Measurements from ENCODE around the gene PDLIM5. TPM values are rescaled to one million over a fixed set of nuclear protein-coding genes. Genes with fewer than 3 reads are reported as not detected.

The PDLIM5 gene
- total RNA-seq, 6 experiments from 2014 or later, result 152 to 240 (median 171) TPM

DNA sequence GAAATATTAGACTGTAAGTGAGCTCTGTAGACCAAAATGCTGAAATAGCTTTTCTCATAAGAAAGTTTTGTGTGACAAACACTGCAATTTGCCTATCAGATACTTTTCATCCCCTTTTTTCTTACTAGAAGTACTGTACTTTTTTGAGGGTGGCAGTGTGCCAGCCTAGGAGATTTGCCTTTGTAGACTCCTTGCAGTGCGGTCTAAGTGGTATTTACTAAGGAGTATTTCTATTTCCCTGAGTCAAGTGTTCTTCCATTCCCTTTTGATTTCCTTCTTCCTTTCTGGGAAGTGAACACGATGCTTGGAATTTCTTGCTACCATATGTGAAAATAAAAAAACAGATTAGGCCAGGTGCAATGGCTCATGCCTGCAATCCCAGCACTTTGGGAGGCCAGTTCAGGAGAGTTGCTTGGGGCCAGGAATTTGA, 34.6 kb downstream of the PDLIM5 start:
- Mint-ChIP-seq H3K4me1 (ENCODE audit: low read depth) (peaks cover 81% of the 10 kb centered on the region), H3K27ac (peak overlapping the region; percentile 51), H3K36me3 (ENCODE audit: low read depth) (peaks cover 26% of the 10 kb centered on the region), H3K9me3 (no peaks in the 10 kb centered on the region), H3K4me3 (no peak overlapping the region), H3K27me3 (ENCODE audit: insufficient read depth) (no peaks in the 10 kb centered on the region)
- TF ChIP-seq, protein P1, sequence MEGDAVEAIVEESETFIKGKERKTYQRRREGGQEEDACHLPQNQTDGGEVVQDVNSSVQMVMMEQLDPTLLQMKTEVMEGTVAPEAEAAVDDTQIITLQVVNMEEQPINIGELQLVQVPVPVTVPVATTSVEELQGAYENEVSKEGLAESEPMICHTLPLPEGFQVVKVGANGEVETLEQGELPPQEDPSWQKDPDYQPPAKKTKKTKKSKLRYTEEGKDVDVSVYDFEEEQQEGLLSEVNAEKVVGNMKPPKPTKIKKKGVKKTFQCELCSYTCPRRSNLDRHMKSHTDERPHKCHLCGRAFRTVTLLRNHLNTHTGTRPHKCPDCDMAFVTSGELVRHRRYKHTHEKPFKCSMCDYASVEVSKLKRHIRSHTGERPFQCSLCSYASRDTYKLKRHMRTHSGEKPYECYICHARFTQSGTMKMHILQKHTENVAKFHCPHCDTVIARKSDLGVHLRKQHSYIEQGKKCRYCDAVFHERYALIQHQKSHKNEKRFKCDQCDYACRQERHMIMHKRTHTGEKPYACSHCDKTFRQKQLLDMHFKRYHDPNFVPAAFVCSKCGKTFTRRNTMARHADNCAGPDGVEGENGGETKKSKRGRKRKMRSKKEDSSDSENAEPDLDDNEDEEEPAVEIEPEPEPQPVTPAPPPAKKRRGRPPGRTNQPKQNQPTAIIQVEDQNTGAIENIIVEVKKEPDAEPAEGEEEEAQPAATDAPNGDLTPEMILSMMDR (IDR thresholded peaks at IDR 0.05), result no peak
- DNase-seq, result no peak

DNA sequence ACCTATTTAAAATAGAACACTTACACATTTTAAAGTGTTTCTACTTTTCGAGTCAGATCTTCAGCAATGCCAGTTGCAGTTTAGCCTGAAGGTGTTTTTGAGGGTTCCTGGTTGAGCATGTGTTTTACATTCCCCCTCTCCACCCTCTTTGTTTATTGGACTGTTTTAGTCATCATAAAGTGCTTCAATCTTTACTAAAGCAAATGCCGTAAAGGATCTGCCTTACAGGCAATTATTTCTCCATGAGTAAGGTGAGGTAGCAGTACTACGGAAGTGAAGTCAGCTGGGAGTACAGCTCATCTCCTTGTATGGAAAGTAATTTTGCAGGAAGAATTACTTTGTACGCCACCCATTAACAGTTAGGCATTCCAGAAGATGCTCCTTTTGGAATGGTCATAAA, 36.9 kb downstream of the PDLIM5 start:
- Mint-ChIP-seq H3K27ac (peak overlapping the region; percentile 80), H3K4me3 (peak overlapping the region; percentile 64), H3K4me1 (ENCODE audit: low read depth) (peaks cover 86% of the 10 kb centered on the region), H3K36me3 (ENCODE audit: low read depth) (peaks cover 34% of the 10 kb centered on the region), H3K27me3 (ENCODE audit: insufficient read depth) (peaks cover 3% of the 10 kb centered on the region; the same call in 1 of the 2 replicates), H3K9me3 (no peaks in the 10 kb centered on the region)
- peak; percentile 95 for DNase-seq
- TF ChIP-seq, protein P1 (IDR thresholded peaks at IDR 0.05), result no peak

DNA sequence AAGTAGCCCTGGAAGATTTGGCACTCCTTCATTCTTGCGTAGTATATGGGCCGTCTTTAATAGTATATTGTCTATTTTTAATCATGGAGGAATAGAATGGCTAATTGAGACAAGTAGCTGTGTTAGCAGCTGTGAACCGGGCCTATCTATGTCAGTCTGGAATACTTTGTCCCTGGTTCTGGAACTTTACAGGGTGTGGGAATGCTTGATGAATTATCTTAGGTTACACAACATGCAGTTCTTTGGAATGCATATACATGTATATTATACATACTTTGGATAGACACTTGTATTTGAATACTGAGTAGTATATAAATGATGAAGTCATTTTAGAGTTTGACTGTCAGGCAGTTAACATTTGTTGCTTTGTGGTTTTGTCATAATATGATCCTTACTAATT, 37.4 kb downstream of the PDLIM5 start:
- Mint-ChIP-seq H3K4me1 (ENCODE audit: low read depth) (peaks cover 81% of the 10 kb centered on the region), H3K9me3 (no peaks in the 10 kb centered on the region), H3K4me3 (peak overlapping the region; percentile 64), H3K27ac (peak overlapping the region; percentile 80), H3K27me3 (ENCODE audit: insufficient read depth) (peaks cover 3% of the 10 kb centered on the region; the same call in 1 of the 2 replicates), H3K36me3 (ENCODE audit: low read depth) (peaks cover 35% of the 10 kb centered on the region)
- TF ChIP-seq, protein P1 (IDR thresholded peaks at IDR 0.05), result no peak
- no peak for DNase-seq

DNA sequence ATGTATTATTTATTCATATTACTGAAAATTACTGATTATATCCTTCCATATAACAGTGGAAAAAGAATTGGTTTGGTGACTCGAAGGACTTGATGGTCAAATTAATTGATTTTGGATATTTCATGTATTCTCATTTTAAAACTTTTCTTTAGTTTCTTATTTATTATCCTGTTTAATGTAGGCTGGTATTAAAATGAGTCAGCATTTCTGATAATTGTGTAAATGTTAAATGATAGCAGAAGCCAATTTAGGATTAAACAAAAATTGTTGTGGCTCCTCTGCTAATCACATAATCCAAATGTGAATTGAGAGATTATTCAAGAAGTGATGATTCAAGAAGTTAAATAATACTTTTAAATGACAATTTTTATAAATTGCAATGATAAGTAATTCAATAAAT, 38.7 kb downstream of the PDLIM5 start:
- H3K27ac Mint-ChIP-seq, result no peak overlapping the region
- TF ChIP-seq, protein P1 (IDR thresholded peaks at IDR 0.05), result no peak
- no peak for DNase-seq
- H3K4me3 Mint-ChIP-seq, result no peak overlapping the region
- H3K4me1 Mint-ChIP-seq (ENCODE audit: low read depth), result peaks cover 71% of the 10 kb centered on the region
- H3K36me3 Mint-ChIP-seq (ENCODE audit: low read depth), result peaks cover 23% of the 10 kb centered on the region
- H3K9me3 Mint-ChIP-seq, result no peaks in the 10 kb centered on the region
- peaks cover 3% of the 10 kb centered on the region; the same call in 1 of the 2 replicates for H3K27me3 Mint-ChIP-seq (ENCODE audit: insufficient read depth)

DNA sequence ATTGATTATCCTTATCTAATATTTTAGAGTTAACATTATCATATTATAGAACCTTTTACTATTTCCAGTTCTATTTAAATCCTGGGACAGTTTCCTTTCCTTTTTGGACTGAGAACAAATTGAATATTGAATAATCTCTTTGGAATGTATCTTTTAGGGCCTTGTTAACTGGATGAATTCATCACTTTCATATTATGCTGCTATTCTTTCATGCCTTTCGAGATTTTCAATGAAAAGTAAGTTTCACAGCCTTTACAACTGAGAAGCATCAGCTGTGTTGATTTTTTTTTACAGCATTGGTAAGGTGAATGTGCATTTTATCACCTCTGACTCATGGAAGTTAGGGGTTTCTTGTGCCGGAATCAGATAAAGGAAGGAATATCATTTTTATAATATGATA, 39.6 kb downstream of the PDLIM5 start:
- Mint-ChIP-seq H3K9me3 (no peaks in the 10 kb centered on the region), H3K36me3 (ENCODE audit: low read depth) (peaks cover 20% of the 10 kb centered on the region), H3K27me3 (ENCODE audit: insufficient read depth) (peaks cover 3% of the 10 kb centered on the region; the same call in 1 of the 2 replicates), H3K4me1 (ENCODE audit: low read depth) (peaks cover 68% of the 10 kb centered on the region), H3K27ac (peak overlapping the region; percentile 86), H3K4me3 (peak overlapping the region; percentile 81)
- TF ChIP-seq, protein P1 (IDR thresholded peaks at IDR 0.05), result no peak
- DNase-seq, result peak; percentile 49

All from HFFc6 (cell line).